GM23248 (cell line): ENCODE measurements around the gene ANKRD6. TPM values are rescaled to one million over a fixed set of nuclear protein-coding genes. Genes with fewer than 3 reads are reported as not detected.

Experiments used
- DNase-seq: peaks from one replicate; pipeline ENCODE4 v3.0.0-alpha.2; 2015
- H2AFZ ChIP-seq: fragments of 200-600 bp; sonication (generic); 2 replicates; pipeline ENCODE4 v1.6.1; 2016; ENCODE audit warnings: antibody characterized with exemption
- H3F3A ChIP-seq: fragments of 200-600 bp; sonication (generic); 2 replicates; pipeline ENCODE4 v1.6.1; 2016; ENCODE audit warnings: mild to moderate bottlenecking, antibody characterized with exemption, mixed run types; ENCODE audit not compliant: insufficient read depth
- H3K27ac ChIP-seq: fragments of 200-600 bp; sonication (generic); 2 replicates; pipeline ENCODE4 v1.5.1; 2016; ENCODE audit warnings: mild to moderate bottlenecking
- H3K27me3 ChIP-seq: fragments of 200-600 bp; sonication (generic); replicated peaks from 2 replicates; pipeline ENCODE4 v1.6.1; 2016; ENCODE audit warnings: mild to moderate bottlenecking; ENCODE audit not compliant: insufficient read depth
- H3K36me3 ChIP-seq: fragments of 200-600 bp; sonication (generic); 2 replicates; pipeline ENCODE4 v1.6.1; 2016; ENCODE audit warnings: low read depth, mild to moderate bottlenecking
- H3K4me1 ChIP-seq: fragments of 200-600 bp; sonication (generic); 2 replicates; pipeline ENCODE4 v1.6.1; 2016; ENCODE audit warnings: mild to moderate bottlenecking; ENCODE audit not compliant: insufficient read depth
- H3K4me2 ChIP-seq: fragments of 200-600 bp; sonication (generic); one replicate; pipeline ENCODE4 v1.6.1; 2016; ENCODE audit warnings: mild to moderate bottlenecking; ENCODE audit not compliant: unreplicated experiment
- H3K4me3 ChIP-seq: fragments of 200-600 bp; sonication (generic); 2 replicates; pipeline ENCODE4 v1.5.1; 2016; ENCODE audit warnings: mild to moderate bottlenecking
- H3K79me2 ChIP-seq: fragments of 200-600 bp; sonication (generic); 2 replicates; pipeline ENCODE4 v1.6.1; 2016; ENCODE audit warnings: mild to moderate bottlenecking; ENCODE audit not compliant: insufficient read depth
- H3K9ac ChIP-seq: fragments of 200-600 bp; sonication (generic); 2 replicates; pipeline ENCODE4 v1.6.1; 2016; ENCODE audit warnings: mild to moderate bottlenecking
- H3K9me2 ChIP-seq: fragments of 200-600 bp; sonication (generic); 2 replicates; pipeline ENCODE4 v1.6.1; 2016; ENCODE audit warnings: mixed run types, mild to moderate bottlenecking, moderate library complexity; ENCODE audit not compliant: insufficient read depth
- H3K9me3 ChIP-seq: fragments of 200-600 bp; sonication (generic); one replicate; pipeline ENCODE4 v1.6.1; 2017; ENCODE audit warnings: low read depth
- H4K20me1 ChIP-seq: fragments of 200-600 bp; sonication (generic); 2 replicates; pipeline ENCODE4 v1.6.0; 2016; ENCODE audit not compliant: insufficient read depth
- EZH2 ChIP-seq: fragments of 200-600 bp; sonication (generic); IDR thresholded peaks from 2 replicates; pipeline ENCODE4 v1.6.1; 2018; ENCODE audit warnings: antibody characterized with exemption, mild to moderate bottlenecking; ENCODE audit not compliant: insufficient read depth, poor library complexity, severe bottlenecking
- EZH2phosphoT487 ChIP-seq: fragments of 200-600 bp; sonication (generic); IDR thresholded peaks from 2 replicates; pipeline ENCODE4 v1.6.1; 2018; ENCODE audit warnings: antibody characterized with exemption, moderate library complexity, mild to moderate bottlenecking, low read depth; ENCODE audit not compliant: insufficient read depth
- WGBS, 2 experiments: methylation state at CpG; one replicate each; pipeline ENCODE4 v1.1.6; 2015 to 2017; ENCODE audit warnings: low lambda C conversion rate in 2 of 2, low coverage in 1 of 2; ENCODE audit errors: missing lambda C conversion rate in 2 of 2; 5-methylcytosine and 5-hydroxymethylcytosine counted together
- in situ Hi-C: fragments of 300-500 bp; cut with MboI; formaldehyde crosslinking; loops from 2 replicates; pipeline ENCODE4 v1.15.0; 2020
- polyA plus RNA-seq: library from polyadenylated mRNA; unstranded; fragments of >200 nt; fragmentation: Nextera tagmentation; extraction: Ambion mirVana; gene quantifications from 2 replicates; pipeline ENCODE4 v1.2.1, GENCODE V29; 2016
- total RNA-seq: library from RNA; depleted of rRNA; stranded (reverse); fragments of >200 nt; shearing (Covaris generic); gene quantifications from 2 replicates; pipeline ENCODE4 v1.2.3, GENCODE V29; 2014

The ANKRD6 gene
- total and polyA plus RNA-seq, 2 experiments from 2014 or later, result 0.54 to 12.4 TPM

GRCh38 chr6:89589297-89590025 lies 156.5 kb downstream of the ANKRD6 start:
- Histone ChIP-seq H3K27me3 (no peaks in the 10 kb centered on the region), H3K36me3 (no peaks in the 10 kb centered on the region), H3K9me2 (no peaks in the 10 kb centered on the region), H3K79me2 (no peaks in the 10 kb centered on the region), H3K4me1 (no peaks in the 10 kb centered on the region), H3K4me2 (no peak overlapping the region), H3K9ac (no peak overlapping the region), H2AFZ (no peak overlapping the region), H3K4me3 (no peak overlapping the region), H3F3A (no peaks in the 10 kb centered on the region), H4K20me1 (no peaks in the 10 kb centered on the region), H3K27ac (no peak overlapping the region), H3K9me3 (no peaks in the 10 kb centered on the region)
- WGBS, 2 experiments, result 55 to 59% methylated on average over 6 to 7 of the region's 7 CpGs
- TF ChIP-seq EZH2phosphoT487, result no peak
- TF ChIP-seq EZH2, result no peak
- no peak for DNase-seq
- in situ Hi-C loops, result no loop called here

DNA sequence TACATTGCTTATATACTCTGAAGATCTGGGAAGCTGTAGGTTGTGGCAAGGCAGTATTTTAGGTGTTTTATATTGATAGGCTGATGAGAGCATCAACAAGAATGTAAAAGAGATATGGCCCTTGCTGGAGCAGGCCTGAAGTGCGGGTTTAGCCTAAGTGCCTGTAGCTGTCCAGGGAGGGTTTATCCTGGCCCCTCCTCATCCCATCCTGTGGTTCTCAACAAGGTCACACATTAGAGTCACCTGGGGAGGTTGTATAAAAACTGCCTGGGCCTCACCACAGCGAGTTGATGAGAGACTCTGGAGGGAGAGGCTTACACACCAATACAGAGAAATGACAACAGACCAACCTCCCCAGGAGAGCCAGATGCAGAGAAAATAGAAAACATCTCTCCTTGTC lies 157.2 kb downstream of the ANKRD6 start:
- Histone ChIP-seq H3K79me2 (no peaks in the 10 kb centered on the region), H4K20me1 (no peaks in the 10 kb centered on the region), H3K9me2 (no peaks in the 10 kb centered on the region), H3K27ac (no peak overlapping the region), H3K9ac (no peak overlapping the region), H3F3A (no peaks in the 10 kb centered on the region), H2AFZ (no peak overlapping the region), H3K9me3 (no peaks in the 10 kb centered on the region), H3K4me3 (no peak overlapping the region), H3K36me3 (no peaks in the 10 kb centered on the region), H3K4me1 (no peaks in the 10 kb centered on the region), H3K4me2 (no peak overlapping the region), H3K27me3 (no peaks in the 10 kb centered on the region)
- DNase-seq, result no peak
- WGBS, 2 experiments, result 64 to 69% methylated on average over 2 of the region's 2 CpGs
- no peak for TF ChIP-seq EZH2
- TF ChIP-seq EZH2phosphoT487, result no peak
- in situ Hi-C loops, result no loop called here

DNA sequence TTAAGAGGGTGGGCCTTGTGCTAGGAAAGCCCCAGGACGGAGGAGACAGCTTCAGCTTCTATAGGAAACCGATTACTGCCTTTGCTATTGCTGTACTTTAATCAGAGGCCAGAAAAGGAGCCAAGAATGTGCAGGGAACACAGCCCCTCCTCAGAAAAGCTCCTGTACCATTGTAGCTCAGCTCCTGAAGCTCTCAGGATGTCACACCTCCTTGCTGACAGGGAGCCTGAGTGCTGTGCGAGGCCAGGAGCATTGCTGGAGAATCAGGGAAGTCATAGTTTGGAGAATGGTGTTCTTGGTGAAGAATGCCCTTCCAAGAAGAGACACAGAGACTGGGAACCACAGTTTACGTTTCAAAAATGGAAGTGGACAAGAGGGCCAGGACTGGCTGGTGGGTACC lies 158.8 kb downstream of the ANKRD6 start:
- Histone ChIP-seq H3K9me3 (no peaks in the 10 kb centered on the region), H3K79me2 (no peaks in the 10 kb centered on the region), H2AFZ (no peak overlapping the region), H3K9me2 (no peaks in the 10 kb centered on the region), H3K27me3 (no peaks in the 10 kb centered on the region), H3K36me3 (no peaks in the 10 kb centered on the region), H3F3A (no peaks in the 10 kb centered on the region), H3K9ac (no peak overlapping the region), H4K20me1 (no peaks in the 10 kb centered on the region), H3K27ac (no peak overlapping the region), H3K4me3 (no peak overlapping the region), H3K4me1 (no peaks in the 10 kb centered on the region), H3K4me2 (no peak overlapping the region)
- no peak for DNase-seq
- 63 to 65% methylated on average over 4 of the region's 4 CpGs for WGBS, 2 experiments
- in situ Hi-C loops, result no loop called here
- TF ChIP-seq EZH2phosphoT487, result no peak
- no peak for TF ChIP-seq EZH2

DNA sequence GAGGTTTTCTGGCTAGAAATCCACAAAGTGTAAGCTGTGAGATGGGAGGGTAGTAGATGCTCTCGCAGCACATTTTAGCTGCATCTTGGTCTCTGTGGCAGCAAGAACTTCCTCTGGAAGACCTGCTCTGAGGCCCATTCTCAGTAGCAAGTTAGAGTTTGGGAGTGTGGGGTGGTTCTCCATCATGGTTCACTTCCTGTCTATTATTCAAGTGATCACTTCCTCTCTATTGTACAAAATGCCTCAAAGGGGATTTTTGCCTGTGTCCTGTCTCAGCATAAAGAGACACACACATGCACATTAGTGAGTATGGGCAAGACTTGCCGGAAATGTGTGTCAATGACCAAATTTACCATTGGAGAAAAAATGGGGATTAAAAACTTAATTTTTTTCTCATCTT lies 163.1 kb downstream of the ANKRD6 start:
- Histone ChIP-seq H3K9me3 (no peaks in the 10 kb centered on the region), H3K27ac (no peak overlapping the region), H3K27me3 (no peaks in the 10 kb centered on the region), H2AFZ (no peak overlapping the region), H3K36me3 (no peaks in the 10 kb centered on the region), H3K9me2 (no peaks in the 10 kb centered on the region), H3F3A (no peaks in the 10 kb centered on the region), H3K4me3 (no peak overlapping the region), H3K4me2 (no peak overlapping the region), H3K79me2 (no peaks in the 10 kb centered on the region), H4K20me1 (no peaks in the 10 kb centered on the region), H3K9ac (no peak overlapping the region), H3K4me1 (no peaks in the 10 kb centered on the region)
- 76 to 82% methylated on average over 2 of the region's 2 CpGs for WGBS, 2 experiments
- no peak for DNase-seq
- in situ Hi-C loops, result no loop called here
- TF ChIP-seq EZH2 (no peak), EZH2phosphoT487 (no peak)
